Left cardiac atrium (tissue), 4 donors: ENCODE results near the gene ICE1. TPM values are rescaled to one million over a fixed set of nuclear protein-coding genes. Genes with fewer than 3 reads are reported as not detected.
A peak's percentile ranks its signal among the peaks of the same experiment; 100 is the strongest.
"Not testable (repeated sequence)": the region's sequence is repeated elsewhere in the genome, so short reads cannot be mapped to it uniquely, and the experiment has no call there.

Source experiments
- ATAC-seq, 2 donors: fragments of 200-7000 bp; cut with Tn5 transposase; one replicate each; pipeline ENCODE4 v1.9.1; 2020; ENCODE audit warnings: mild to moderate bottlenecking in 2 of 2, moderate library complexity in 2 of 2
- DNase-seq: peaks from one replicate; pipeline ENCODE4 v3.0.0-alpha.2; 2020
- intact Hi-C, 2 donors: fragments of 100-400 bp; cut with DNase I; formaldehyde crosslinking; loops; one replicate each; pipeline versions ENCODE4 v1.14.1 to v1.15.1; 2022 to 2023
- long read RNA-seq: library from polyadenylated mRNA; unstranded; transcript quantifications from one replicate; pipeline ENCODE4 v2.0.0, GENCODE V29; 2021
- total RNA-seq, 2 donors: library from RNA; stranded (reverse); fragmentation: NEBNext Ultra II Directional; extraction: Animal tissue kit (Norgen Biotek cat#: 25700); gene quantifications; one replicate each; pipeline ENCODE4 v1.2.1, GENCODE V29; 2021
- donor health status: DM: no; HTN: yes; CAD: no.
- donor health status: DM: no; HTN: yes; CAD: no; lungs with severe emphysema.
- donor health status: DM: yes; HTN: yes; CAD: no.
- donor health status: Dilated cardiomyopathy.

The ICE1 gene, protein sequence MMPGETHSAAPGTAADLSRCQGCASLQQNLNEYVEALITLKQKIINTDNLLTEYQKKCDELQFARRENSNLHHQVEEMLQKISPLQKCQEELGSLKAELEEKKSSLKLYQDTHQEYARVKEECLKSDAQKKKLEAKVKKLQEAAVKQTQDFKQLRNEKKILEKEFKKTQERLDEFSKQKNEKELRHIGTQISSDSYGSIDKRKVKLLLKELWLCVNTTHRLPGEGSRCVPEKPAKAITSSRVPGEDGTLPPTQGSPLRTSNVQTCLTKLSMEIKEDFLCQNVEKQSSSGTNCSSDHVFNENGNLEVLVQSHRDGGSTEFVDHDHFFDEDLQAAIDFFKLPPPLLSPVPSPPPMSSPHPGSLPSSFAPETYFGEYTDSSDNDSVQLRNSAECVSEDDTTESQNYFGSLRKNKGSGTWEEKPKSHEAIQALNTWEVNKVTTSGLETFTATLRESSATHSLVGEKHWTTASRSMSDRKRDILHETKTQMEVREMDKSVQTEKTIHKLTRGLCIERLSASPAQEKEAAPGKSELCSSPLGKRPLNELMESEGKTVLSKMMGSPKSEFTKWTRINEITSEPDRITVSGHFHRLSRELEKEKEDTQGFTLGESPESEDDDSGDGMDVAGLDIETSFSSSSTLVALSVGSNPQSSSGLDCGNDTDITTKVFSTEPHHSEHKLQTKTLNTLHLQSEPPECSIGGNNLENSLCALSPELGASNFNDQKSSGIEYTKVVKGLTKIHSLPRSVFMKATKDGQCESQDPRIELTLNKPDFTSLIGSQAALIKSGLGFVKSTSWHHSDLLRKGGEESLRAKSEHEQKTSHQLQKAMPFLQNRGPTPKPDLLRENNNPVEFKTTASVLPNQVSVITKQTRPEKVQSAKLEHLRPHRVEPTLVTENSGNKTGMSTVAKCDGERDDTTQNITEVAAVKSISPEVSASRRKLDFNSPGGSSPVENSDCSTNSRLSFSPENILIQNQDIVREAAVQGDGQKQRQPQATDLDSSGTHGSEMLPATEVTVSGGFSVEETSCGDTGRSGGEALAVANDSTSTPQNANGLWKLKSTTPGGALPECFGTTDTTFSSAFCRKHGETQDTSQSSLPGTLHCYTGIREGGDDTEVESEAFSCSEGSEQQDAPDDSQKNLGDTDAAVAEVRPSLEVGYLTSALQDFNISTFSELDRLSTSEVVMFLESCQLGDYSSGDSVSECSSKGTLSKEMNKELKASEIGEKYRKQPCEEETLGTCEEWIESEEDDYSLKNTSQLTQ (N-terminal part only)
- 10 to 100 TPM; 15.7 to 19.5 TPM for total RNA-seq
- long read RNA-seq, partial matches to known transcripts: 1 of 1 reads
- long read RNA-seq, other reads (novel, unspliced or antisense): 0 of 1 reads

DNA sequence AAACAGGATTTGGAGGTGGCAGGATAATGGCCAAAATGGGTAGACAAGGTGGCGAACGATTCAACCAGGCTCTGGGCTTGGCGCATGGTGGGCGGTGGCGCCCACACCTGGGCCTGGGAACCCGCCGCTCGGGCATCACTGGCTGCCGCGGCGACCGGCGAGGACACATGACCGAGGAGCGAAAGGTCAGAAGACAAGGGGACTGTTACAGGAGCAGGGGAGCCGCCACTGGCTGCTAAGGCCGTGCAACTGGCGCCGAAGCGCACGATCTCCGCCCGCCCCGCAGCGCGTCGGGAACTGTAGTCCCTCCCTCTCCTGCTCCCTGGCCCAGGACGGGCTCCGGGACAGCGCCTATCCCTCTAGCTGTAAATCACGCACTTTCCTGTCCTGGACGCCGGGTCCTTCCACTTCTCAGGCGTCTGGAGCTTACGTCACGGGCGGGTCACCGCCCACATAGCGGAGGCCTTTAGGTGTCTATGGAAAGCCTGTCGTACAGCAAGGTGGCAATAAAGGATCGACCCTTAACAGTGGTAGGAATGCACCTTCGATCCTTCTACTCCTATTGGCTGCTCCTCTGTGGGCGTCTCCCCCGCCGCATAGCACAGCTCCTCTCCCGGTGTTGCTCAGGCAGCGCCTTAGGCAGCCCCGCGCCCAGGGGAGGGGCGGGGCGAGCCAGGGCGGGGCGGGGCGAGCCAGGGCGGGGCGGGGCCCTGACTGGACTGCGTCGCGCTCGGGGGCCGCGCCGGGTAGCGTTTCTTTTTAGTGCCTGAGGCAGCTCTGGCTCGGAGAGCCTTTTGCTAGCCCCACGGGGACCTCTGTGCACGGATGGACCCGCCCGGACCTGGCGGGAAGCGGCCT is at the start of gene ICE1:
Gene ICE1, plus strand, starts transcription at position 717 of the 858 bp plus-strand sequence. CDS start 239 bp downstream, outside the sequence.
- peak; percentile 98 to 99 for ATAC-seq
- intact Hi-C loops: no loop called here
- DNase-seq: peak; percentile 97

DNA sequence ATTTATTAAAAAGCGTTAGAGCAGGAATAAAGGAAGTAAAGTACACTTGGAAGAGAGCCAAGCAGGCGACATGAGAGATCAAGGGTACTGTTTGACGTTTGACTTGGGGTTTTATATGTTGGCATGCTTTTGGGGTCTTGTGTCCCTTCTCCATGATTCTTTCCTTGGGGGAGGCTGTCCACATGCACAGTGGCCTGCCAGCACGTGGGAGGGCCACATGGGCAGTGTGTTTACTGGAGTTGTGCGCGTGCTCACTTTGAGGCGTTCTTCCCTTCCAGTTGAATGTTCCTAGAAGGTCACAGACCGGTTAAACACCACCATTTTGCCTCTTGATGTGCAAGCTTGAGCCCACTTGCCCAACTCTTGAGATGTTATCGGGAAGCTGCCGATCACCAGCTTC is 49.5 kb upstream of the ICE1 start:
- DNase-seq: no peak
- ATAC-seq: no peak
- intact Hi-C loops: no loop called here

- DNase-seq (no peak), ATAC-seq (peak in 1 of 2 donors; percentile 91)
- intact Hi-C loops: no loop called here
Observed at GRCh38 chr5:5373351-5373989, 49.0 kb upstream of the ICE1 start.

DNA sequence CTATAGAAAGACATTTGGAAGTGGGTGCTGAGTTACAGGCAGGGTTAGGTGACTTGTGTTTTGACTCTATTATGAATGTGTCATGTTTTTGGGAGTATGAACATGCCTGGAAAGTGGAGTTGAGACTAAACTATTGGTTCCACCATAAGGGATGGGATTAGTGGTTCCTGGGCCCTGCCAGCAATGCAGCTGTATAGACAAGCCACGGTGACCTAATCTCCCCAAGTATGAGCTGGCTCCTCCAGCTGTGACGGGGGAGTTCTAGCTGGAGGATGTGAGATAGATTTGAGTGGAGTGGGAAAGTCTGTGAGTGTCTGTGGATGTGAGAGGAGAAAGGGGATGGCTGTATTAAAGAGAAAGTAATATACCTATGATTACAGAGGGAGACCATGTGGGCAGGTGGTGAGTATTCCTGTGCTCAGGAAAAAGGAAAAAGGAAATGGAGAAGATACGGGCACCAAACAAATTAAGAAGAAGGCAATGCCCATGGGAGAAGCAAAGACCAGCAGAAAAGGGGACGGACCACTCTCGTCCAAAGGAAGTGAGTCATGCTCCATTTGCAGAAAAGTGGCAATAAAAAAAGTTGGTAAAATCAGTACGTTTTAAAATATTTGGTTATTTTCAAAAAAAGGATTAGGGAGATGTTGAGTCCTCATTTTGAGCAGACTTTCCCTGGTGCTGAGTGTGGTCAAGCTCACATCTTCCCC is 48.3 kb upstream of the ICE1 start:
- ATAC-seq (peak in 1 of 2 donors; percentile 91), DNase-seq (peak; percentile 26)
- intact Hi-C loops: no loop called here

DNA sequence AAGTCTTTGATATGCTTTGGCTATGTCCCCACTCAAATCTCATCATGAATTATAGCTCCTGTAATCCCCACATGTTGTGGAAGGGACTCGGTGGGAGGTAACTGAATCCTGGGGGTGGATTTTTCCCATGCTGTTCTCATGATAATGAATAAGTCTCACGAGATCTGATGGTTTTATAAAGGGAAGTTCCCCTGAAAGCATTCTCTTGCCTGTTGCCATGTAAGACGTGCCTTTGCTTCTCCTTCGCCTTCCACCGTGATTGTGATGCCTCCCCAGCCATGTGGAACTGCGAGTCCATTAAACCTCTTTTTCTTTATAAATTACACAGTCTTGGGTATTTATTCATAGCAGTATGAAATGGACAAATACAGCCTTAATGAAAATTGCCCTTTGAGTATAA is 44.7 kb upstream of the ICE1 start:
- intact Hi-C loops: no loop called here
- ATAC-seq: no peak

DNA sequence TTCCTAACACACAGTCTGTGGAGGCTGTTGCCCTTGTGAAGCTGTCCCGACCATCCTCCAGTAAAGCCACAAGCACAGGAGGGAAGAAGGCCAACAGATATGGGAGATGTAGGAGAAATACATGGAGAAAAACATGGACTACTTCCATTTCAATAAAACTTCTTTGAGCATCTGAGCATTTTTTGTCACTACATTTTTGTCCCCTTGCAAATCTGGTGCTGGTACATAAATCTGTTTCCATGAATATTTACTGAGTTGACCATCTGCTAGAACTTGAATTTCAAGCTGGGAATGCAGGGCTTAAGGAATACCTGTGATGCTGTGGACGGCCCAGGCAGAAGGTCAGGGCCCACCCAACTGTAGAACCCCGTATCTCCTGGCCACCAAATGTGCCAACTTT is 43.9 kb upstream of the ICE1 start:
- intact Hi-C loops: no loop called here
- ATAC-seq (no peak), DNase-seq (no peak)

More for the DNA sequence above, 44.7 kb upstream of the ICE1 start:
- no peak for DNase-seq

GRCh38 chr5:5380298-5380697 is 42.2 kb upstream of the ICE1 start:
- ATAC-seq (no peak), DNase-seq (no peak)
- intact Hi-C loops: no loop called here

DNA sequence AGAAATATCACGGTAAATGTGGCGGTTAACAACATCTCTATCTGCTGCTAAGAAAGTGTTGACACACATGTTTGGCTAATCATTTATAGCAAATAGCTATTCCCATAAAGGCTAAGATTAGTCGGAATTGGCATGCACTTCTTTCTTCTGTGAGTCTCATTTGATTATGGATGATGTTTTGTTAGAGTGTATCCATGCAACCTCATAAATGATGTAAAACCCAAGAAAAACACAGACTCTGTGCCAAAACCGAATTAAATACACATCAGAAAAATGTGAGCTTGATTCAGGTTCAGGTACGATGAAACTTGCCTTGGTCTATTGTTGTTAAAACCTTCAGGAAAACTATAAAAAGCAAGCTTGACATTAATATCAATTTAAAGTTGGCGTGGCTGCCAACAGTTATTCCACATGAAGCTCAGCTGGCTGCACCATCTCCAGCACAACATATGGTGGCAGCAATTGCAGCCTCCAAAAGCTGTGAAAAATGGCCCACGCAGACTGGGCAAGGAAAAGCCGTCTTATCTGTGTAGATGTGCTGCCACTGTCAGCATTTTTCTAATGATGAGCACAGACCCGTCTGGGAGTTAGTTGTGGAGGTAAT is 41.1 kb upstream of the ICE1 start:
- DNase-seq (no peak), ATAC-seq (peak; percentile 63 to 86)
- intact Hi-C loops: no loop called here

DNA sequence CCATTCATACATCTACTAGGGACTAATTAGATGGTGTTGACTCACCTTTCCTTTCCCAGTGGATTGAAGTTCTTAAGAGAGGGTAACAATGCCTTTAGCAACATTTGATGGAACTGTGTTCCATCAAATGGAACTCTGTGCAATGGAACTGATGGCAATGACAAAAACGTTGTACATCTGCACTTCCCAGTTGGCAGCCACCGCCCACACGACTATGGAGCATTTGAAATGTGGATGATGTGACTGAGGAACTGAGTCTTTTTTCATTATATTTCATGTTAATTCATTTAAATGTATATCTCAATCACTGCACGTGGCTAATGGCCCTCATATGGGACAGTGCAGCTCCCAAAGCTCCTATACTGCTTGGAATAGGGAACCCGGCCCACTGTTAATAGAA is 39.0 kb upstream of the ICE1 start:
- DNase-seq: no peak
- intact Hi-C loops: no loop called here
- ATAC-seq: no peak

DNA sequence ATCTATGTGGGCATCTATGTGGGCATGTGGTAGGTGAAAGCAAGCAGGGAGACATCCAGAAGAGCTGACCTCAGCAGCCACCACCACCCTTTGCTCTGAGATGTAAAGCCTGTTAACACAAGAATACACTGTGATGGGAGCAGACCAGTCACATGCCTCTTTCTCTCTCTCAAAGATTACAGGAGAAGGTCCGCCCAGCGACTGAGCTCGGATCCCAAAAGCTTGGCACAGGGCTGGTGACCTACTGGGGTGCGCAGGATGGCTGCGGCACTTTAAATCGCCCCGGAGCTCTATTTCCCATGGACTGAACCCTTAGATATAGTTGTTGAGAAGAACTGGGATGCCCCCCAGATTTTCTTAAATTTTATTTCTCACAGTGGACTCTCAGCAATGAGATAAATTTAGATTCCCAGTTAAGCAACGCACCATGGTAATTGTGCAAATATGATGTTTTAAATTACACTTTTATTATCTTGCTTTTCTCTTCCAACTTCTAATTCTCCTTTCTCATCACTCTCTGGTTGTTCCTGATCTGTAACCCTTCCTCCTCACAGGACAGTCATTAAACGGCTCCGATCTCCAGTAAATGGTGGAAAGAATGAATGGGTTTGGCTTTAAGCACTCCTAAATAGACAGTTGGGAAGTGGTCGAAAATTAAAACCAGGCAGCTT is 37.7 kb upstream of the ICE1 start:
- intact Hi-C loops: no loop called here
- no peak for DNase-seq
- no peak for ATAC-seq

DNA sequence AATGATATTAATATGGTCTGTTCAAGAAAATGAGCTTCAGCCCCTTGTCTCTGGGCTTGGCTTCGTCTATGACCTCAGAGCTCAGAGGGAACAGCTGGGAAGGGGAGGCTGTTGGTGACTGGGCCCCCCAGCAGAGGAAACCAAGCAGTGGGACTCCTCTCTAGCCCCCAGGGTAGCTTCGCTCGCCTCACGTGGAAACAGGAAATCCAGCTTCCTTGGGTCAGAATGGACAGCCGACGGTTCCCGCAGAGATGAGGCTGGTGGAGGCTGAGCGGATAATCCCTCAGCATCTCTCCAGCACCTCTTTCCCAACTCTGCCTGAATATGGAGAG is 37.2 kb upstream of the ICE1 start:
- intact Hi-C loops: no loop called here
- ATAC-seq (no peak), DNase-seq (no peak)

GRCh38 chr5:5386329-5386728 is 36.1 kb upstream of the ICE1 start:
- no peak for ATAC-seq
- DNase-seq: no peak
- intact Hi-C loops: no loop called here

GRCh38 chr5:5387192-5387591 is 35.3 kb upstream of the ICE1 start:
- intact Hi-C loops: no loop called here
- DNase-seq (no peak), ATAC-seq (peak in 1 of 2 donors; percentile 59)

GRCh38 chr5:5387777-5388176 is 34.7 kb upstream of the ICE1 start:
- DNase-seq (no peak), ATAC-seq (no peak)
- intact Hi-C loops: no loop called here

- DNase-seq, intact Hi-C loops, ATAC-seq: not testable (repeated sequence)
Observed at GRCh38 chr5:5390121-5390869, 32.2 kb upstream of the ICE1 start.

DNA sequence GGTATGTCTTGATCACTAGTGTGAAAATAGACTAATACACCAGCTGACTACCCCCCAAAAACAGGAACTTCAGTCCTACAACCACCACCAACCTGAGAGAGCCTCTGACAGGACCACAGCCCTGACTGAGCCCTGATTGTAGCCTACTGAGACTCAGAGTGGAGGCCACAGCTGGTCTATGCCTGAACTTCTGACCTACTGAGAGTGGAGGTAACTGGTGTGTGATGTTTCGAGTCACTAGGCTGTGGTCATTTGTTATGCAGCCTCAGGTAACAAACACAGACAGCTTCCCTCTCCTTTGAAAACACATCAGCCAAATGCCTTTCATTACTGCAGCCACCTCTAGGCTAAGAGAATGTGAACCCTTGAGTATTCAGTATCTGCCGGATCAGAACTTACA is 30.0 kb upstream of the ICE1 start:
- intact Hi-C loops, DNase-seq, ATAC-seq: not testable (repeated sequence)
